Fibroblast of lung (primary cell): ENCODE results near the gene URI1. TPM values are rescaled to one million over a fixed set of nuclear protein-coding genes. Genes with fewer than 3 reads are reported as not detected.

Source experiments
- DNase-seq, 2 donors: peaks; one replicate each; pipeline versions ENCODE4 v3.0.0 to v3.0.0-alpha.2; 2010; ENCODE audit warnings: low read depth in 2 of 2
- H2AFZ ChIP-seq: 2 replicates; pipeline ENCODE4 v1.5.1; 2012; ENCODE audit warnings: low read length, control low read depth, inconsistent platforms
- H3K27ac ChIP-seq: 2 replicates; pipeline ENCODE4 v1.5.1; 2011; ENCODE audit warnings: low read length, control low read depth; ENCODE audit not compliant: insufficient read depth
- H3K27me3 ChIP-seq: 2 replicates; pipeline ENCODE4 v1.5.1; 2011; ENCODE audit warnings: mild to moderate bottlenecking, low read length; ENCODE audit not compliant: control insufficient read depth, insufficient read depth
- H3K36me3 ChIP-seq: 2 replicates; pipeline ENCODE4 v1.5.1; 2011; ENCODE audit warnings: low read length; ENCODE audit not compliant: control insufficient read depth, insufficient read depth
- H3K4me1 ChIP-seq: 2 replicates; pipeline ENCODE4 v1.5.1; 2011; ENCODE audit warnings: low read length; ENCODE audit not compliant: control insufficient read depth, insufficient read depth; ENCODE audit errors: extremely low read depth
- H3K4me2 ChIP-seq: 2 replicates; pipeline ENCODE4 v1.5.1; 2011; ENCODE audit warnings: low read length, control low read depth; ENCODE audit not compliant: insufficient read depth; ENCODE audit errors: extremely low read depth
- H3K4me3 ChIP-seq, 4 experiments: fragments of 200-600 bp in 1 of 4; sonication (generic) in 1 of 4; replicated peaks in 1 of 4; 2 replicates each; pipeline ENCODE4 v1.5.1; 2011 to 2016; ENCODE audit warnings: low read length in 4 of 4, low read depth in 3 of 4, mild to moderate bottlenecking in 3 of 4, control low read depth in 2 of 4, inconsistent platforms in 1 of 4, mixed read lengths in 1 of 4; ENCODE audit not compliant: insufficient read depth in 1 of 4; ENCODE audit errors: control extremely low read depth in 1 of 4
- H3K79me2 ChIP-seq: 2 replicates; pipeline ENCODE4 v1.5.1; 2012; ENCODE audit warnings: mild to moderate bottlenecking, low read length, inconsistent platforms; ENCODE audit not compliant: control insufficient read depth, insufficient read depth
- H3K9ac ChIP-seq: 2 replicates; pipeline ENCODE4 v1.5.1; 2011; ENCODE audit warnings: mild to moderate bottlenecking, low read length, control low read depth; ENCODE audit not compliant: insufficient read depth
- H3K9me3 ChIP-seq: 2 replicates; pipeline ENCODE4 v1.5.1; 2012; ENCODE audit warnings: low read depth, low read length; ENCODE audit not compliant: control insufficient read depth, insufficient read depth
- H4K20me1 ChIP-seq: 2 replicates; pipeline ENCODE4 v1.5.1; 2011; ENCODE audit warnings: low read length; ENCODE audit not compliant: control insufficient read depth, insufficient read depth; ENCODE audit errors: extremely low read depth
- CTCF ChIP-seq, 2 donors: IDR thresholded peaks in 1 of 2; conservative IDR thresholded peaks in 1 of 2; 1 replicate in 1 of 2; 2 replicates in 1 of 2; pipeline ENCODE4 v1.5.1; 2011 to 2012; ENCODE audit warnings: low read length in 2 of 2, control low read depth in 1 of 2, inconsistent platforms in 1 of 2, low read depth in 1 of 2, mild to moderate bottlenecking in 1 of 2
- EZH2 ChIP-seq: IDR thresholded peaks from 2 replicates; pipeline ENCODE4 v1.5.1; 2012; ENCODE audit warnings: low read length, control low read depth, mild to moderate bottlenecking; ENCODE audit errors: missing control alignments
- polyA plus RNA-seq, 2 donors: library from polyadenylated mRNA; depleted of rRNA in 1 of 2; stranded (reverse) in 1 of 2; unstranded in 1 of 2; fragments of >200 nt; gene quantifications; 2 replicates each; pipeline ENCODE4 v1.2.1, GENCODE V29; 2011 to 2012; ENCODE audit warnings: missing spikeins in 1 of 2
- total RNA-seq: library from RNA; depleted of rRNA; stranded (reverse); fragments of >200 nt; gene quantifications from 2 replicates; pipeline ENCODE4 v1.2.1, GENCODE V29; 2014

URI1 gene
- total and polyA plus RNA-seq, 2 donors (not counting 1 experiment from before 2014, with no cell fraction given): 62.6 to 77.4 TPM

- Histone ChIP-seq H3K9me3 (no peaks in the 10 kb centered on the region), H3K4me1 (no peaks in the 10 kb centered on the region), H4K20me1 (no peaks in the 10 kb centered on the region), H3K36me3 (no peaks in the 10 kb centered on the region), H3K4me2 (no peak overlapping the region), H3K27me3 (no peaks in the 10 kb centered on the region), H3K27ac (no peak overlapping the region), H3K79me2 (no peaks in the 10 kb centered on the region), H3K9ac (no peak overlapping the region), H2AFZ (no peak overlapping the region), H3K4me3 (no peak overlapping the region)
- TF ChIP-seq EZH2 (no peak), CTCF (conservative IDR thresholded peaks at IDR 0.05 in 1 of 2, IDR thresholded peaks at IDR 0.05 in 1 of 2; ENCODE audit: low read depth in 1 of 2, low read length in 2 of 2) (no peak)
- no peak for DNase-seq
Measured at GRCh38 chr19:30062065-30062906, 120.2 kb downstream of the URI1 start.

- Histone ChIP-seq H3K4me3 (no peak overlapping the region), H3K4me2 (no peak overlapping the region), H3K4me1 (no peaks in the 10 kb centered on the region), H3K36me3 (no peaks in the 10 kb centered on the region), H3K79me2 (no peaks in the 10 kb centered on the region), H3K27me3 (no peaks in the 10 kb centered on the region), H3K27ac (no peak overlapping the region), H4K20me1 (no peaks in the 10 kb centered on the region), H3K9ac (no peak overlapping the region), H2AFZ (no peak overlapping the region), H3K9me3 (no peaks in the 10 kb centered on the region)
- DNase-seq: no peak
- no peak for TF ChIP-seq EZH2
- no peak for TF ChIP-seq CTCF (conservative IDR thresholded peaks at IDR 0.05 in 1 of 2, IDR thresholded peaks at IDR 0.05 in 1 of 2; ENCODE audit: low read depth in 1 of 2, low read length in 2 of 2)
Measured at GRCh38 chr19:30062907-30063649, 121.0 kb downstream of the URI1 start.

GRCh38 chr19:30063650-30064347 is 121.8 kb downstream of the URI1 start:
- Histone ChIP-seq H3K36me3 (no peaks in the 10 kb centered on the region), H2AFZ (no peak overlapping the region), H4K20me1 (no peaks in the 10 kb centered on the region), H3K4me2 (no peak overlapping the region), H3K27me3 (no peaks in the 10 kb centered on the region), H3K79me2 (no peaks in the 10 kb centered on the region), H3K9ac (no peak overlapping the region), H3K4me3 (no peak overlapping the region), H3K9me3 (no peaks in the 10 kb centered on the region), H3K27ac (no peak overlapping the region), H3K4me1 (no peaks in the 10 kb centered on the region)
- TF ChIP-seq EZH2: no peak
- no peak for TF ChIP-seq CTCF (conservative IDR thresholded peaks at IDR 0.05 in 1 of 2, IDR thresholded peaks at IDR 0.05 in 1 of 2; ENCODE audit: low read depth in 1 of 2, low read length in 2 of 2)
- DNase-seq: no peak
